ENCODE data around the gene UBXN6.

Gene UBXN6, protein sequence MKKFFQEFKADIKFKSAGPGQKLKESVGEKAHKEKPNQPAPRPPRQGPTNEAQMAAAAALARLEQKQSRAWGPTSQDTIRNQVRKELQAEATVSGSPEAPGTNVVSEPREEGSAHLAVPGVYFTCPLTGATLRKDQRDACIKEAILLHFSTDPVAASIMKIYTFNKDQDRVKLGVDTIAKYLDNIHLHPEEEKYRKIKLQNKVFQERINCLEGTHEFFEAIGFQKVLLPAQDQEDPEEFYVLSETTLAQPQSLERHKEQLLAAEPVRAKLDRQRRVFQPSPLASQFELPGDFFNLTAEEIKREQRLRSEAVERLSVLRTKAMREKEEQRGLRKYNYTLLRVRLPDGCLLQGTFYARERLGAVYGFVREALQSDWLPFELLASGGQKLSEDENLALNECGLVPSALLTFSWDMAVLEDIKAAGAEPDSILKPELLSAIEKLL

DNA sequence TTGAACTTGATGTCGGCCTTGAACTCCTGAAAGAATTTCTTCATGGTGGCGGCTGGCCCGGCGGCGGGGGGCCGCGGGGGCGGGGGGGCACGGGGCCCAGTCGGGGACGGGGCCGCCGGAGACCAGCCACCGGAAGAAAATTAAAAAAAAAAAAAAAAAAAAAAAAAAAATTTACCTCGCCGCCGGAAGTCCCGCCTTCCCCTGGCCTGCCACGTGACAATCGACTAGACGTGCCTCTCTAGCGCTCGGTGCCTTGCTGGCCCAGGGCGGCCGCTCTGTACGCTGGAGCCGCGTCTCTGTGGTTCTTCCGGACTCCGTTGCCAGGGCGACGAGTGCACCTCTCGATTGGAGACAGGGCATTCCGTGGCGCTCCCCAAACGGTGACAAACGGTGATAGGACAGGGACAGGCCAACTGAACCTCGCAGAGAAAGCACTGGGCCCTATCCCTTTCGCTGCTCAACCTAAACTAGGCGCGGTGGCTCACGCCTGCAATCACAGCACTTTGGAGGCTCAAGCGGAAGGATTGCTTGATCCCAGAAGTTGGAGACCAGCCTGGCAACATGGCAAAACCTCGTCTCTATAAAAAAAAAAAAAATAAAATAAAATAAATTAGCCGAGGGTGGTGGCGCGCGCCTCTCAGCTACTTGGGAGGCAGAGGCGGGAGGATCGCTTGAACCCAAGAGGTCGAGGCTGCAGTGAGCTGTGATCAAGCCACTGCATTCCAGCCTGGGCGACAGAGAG, at the start of gene UBXN6:
Gene UBXN6, minus strand, starts transcription at position 141 of the 742 bp plus-strand sequence. Its CDS starts 97 bp downstream, at position 44.
- DNase-seq, result peak; percentile 94

DNA sequence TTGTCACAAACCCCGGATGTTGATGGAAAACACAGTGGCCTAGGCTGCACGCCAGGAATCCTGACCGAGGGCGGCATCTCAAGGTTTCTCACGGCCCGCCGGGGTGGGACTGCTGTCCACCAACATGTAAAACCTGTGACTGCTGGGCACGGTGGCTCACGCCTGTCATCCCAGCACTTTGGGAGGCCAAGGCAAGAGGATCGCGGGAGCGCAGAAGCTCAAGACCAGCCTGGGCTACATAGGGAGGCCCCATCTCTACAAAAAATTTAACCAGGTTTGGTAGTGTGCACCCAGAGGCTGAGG, 49.5 kb upstream of the UBXN6 start:
- DNase-seq, result no peak

DNA sequence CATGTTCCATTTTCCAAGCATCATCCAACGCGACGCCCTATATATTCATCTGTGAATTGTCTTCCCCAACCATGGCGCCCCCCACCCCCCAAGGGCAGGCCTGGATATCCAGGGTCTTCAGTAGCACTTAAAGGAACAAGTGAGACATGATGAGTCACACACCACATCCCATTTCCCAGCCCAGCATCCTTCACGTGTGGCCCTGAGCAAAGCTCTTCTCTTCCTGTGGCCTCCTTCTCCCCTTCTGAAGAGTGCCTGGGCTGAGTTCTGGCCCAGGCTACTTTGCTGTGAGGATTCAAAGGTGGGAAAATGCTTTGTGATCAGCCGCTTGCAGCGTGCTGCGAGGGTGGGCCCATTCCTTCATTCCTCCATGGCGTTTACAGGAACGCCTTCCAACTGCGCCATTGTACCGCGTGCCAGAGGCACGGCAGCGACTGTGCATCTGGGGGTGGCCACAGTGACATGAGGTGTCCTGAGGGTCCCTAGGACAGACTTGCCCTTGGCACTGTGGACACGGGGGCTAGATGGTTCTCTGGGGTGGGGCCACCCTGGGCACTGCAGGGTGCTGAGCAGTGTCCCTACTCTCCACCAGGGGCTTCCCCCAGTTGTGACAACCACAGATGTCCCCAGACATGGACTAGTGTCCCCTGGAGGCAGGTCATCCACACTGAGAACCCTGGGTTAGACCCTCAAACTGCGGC, 49.0 kb upstream of the UBXN6 start:
- no peak for DNase-seq

DNA sequence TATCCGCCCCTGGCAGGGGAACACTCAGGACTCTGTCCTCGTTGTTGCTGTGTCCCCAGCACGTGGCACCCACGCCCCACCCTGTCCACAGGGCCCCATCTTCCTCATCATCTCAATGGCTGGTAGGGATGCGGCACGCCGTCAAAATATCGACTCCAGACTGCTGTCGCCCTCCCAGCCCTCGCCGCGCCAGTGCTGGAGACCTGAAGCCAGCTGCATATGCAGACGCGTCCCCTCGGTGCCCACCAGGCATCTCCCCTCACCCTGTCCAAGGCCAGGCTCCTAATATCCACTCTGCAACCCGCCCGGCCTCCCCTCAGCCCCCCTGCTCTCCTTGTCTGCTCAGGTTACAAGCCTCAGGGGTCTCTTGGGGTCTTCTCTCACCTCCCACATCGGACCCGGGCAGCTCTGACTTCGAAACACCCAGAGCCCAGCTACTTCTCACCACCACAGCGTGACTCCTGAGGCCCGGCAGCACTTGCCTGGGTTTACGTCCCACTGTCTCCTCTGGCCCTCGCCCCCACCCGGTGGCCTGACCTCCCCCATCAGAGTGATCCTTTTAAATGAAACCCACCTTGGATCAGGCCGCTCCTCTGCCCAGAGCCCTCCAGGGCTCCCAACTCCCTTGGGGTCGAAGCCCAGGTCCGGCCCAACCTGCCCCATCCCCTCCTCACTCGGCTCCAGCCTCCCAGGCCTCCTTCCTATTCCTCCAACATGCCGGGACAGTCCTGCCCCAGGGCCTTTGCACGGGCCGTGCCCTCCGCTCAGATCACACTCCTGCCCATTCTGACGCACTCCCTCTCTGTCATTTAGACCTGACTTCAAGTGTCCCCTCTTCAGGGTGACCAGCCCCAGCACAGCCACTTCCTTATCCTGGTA, 48.2 kb upstream of the UBXN6 start:
- no peak for DNase-seq

DNA sequence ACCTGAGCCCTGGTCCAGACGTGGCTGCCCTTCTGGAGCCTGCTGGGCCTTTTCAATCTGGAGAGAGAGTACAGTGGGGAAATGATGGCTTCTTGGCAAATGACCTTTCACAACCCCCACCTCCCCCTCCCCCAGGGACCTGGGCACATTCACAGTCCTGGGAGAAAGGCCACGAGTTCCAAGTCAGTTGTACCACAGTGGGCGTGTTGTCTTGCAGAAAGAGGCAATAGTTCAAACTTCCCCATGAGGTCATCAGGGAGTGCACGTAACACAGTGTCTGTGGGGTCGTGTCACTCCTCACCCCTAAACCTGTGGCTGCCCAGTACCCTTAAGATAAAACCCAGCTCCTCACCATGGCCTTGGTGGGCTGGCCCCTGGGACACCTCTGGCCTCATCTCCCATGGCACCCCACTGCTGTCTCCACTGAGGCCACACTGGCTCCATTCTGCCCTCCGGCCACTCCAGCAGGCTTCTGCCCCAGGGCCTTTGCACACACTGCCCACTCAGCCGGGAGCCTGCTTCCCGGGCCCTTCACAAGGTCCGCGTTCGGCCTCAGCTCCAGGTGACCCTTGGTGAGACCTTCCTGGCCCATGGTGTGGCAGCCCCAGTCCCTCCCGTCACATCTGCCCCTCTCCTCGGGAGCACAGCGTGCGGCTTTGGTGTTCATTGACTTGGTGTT, 47.4 kb upstream of the UBXN6 start:
- no peak for DNase-seq

DNA sequence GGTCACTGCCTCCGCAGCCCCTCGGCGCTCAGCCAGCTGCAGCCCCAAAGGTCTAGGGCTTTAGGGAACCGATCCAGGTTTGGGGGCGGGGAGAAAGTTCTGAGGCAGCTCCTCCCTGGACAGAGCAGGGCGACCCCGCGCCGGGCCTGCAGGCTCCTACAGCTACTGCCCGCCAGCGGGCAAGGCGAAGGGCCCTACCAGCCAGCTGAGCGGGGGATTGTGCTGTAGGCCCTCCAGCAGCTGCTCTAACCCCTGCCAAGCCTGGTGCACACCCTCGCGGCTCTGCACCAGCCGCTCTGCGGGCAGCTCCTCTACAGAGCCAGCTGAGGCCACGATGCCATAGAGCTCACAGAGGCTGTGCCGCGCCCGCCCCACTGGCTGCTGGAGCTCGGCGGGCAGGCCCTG, 46.7 kb upstream of the UBXN6 start:
- no peak for DNase-seq

DNA sequence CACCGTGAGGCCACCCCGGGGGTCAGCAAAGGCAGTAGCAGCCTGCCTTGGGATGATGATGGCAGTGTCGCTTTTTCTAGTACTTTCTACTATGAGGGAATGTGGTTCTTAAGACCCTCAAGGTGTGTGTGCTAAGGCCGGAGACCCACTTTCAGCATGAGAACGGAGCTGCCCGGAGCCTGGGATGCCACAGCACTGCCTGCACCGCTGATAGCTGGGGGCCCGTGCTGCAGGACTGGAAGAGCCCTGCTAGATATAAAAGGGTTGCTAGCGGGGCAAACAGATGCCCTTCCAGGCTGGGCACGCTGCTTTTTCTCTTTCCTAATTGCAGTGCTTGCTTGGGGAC, 46.2 kb upstream of the UBXN6 start:
- no peak for DNase-seq

DNA sequence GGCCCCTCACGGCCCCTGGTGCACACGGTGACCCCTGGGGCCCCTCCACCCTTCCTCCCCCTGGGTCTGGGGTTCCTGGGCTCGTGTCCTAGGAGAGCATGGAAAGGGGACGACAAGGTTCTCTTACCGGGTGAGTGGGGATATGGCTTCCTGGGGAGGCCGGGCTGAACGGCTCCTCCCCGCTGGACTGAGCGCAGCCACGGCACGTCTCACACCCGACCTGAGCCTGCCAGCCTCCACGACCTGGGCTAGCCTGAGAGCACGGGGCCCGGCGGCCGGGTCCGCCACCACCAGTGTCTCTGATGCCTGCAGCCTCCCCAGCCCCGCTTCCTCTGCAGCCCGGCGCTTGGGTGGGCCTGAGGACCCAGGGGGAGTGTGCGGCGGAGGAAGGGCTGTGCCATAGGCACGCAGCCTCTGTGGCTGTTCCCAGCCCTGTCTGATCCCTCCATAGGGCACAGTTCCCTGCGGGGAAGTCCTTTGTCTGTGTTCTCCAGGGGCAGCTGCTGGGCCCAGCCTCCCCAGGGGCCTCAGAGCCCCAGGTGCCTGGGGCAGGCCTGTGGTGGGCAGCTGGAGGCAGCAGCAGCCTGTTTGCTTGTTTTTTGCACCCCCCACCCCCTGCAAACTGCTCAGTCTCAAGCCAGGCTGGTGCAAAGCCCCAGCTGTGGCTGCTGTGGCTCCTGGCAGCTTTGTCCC, 45.7 kb upstream of the UBXN6 start:
- DNase-seq, result no peak

DNA sequence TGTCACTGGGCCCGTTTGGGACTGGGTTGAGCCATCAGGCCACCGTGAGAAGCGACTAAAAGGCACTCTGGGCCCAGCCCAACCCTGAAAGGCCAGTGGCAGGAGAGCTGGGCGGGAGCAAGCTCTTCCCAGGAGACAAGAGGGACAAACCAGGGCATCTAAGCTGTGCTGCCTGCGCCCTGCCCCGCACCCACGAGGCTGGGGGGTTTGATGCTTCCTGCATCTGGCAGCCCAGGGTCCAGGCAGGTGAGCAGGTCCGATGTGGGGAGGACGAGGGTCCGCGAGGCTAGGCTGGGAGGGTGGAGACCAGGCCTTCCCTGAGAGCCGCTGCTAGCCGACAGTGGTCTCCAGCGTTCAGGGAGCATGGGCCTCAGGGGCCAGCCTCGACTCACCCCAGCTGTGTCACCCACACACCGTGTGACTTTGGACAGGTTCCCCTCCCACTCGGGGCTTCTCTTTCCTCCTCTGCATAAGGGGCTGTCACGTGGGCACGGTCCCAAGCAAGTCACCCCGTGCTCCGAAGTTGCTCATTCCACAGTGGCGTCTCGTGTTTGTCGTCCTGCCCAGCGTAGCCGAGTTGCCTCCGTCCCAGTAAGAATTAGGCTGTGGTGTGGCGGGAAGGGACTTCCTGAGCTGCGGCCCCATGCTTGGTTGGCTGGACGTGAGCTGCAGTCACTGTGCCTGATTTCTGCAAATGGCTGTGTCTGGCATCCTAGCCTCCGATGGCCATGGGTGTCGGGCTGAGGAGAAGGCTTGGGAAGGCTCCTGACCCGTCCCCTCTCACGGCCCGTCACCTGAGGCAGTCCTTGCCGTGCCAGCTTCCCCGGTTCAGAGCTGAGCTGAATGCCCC, 44.9 kb upstream of the UBXN6 start:
- DNase-seq, result no peak

DNA sequence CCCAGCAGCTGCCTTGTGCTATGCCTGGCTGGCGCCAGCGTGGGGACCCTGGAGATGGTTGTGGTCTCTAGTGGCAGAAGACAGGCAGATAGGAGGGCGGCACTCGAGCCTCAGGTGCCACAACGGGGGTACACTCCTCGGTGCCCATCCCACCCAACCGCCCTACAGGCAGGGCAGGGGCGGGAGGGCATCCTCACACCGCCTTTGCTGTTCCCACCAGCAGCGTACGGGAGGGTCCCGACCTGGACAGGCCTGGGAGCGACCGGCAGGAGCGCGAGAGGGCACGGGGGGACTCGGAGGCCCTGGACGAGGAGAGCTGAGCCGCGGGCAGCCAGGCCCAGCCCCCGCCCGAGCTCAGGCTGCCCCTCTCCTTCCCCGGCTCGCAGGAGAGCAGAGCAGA, 44.1 kb upstream of the UBXN6 start:
- no peak for DNase-seq

DNA sequence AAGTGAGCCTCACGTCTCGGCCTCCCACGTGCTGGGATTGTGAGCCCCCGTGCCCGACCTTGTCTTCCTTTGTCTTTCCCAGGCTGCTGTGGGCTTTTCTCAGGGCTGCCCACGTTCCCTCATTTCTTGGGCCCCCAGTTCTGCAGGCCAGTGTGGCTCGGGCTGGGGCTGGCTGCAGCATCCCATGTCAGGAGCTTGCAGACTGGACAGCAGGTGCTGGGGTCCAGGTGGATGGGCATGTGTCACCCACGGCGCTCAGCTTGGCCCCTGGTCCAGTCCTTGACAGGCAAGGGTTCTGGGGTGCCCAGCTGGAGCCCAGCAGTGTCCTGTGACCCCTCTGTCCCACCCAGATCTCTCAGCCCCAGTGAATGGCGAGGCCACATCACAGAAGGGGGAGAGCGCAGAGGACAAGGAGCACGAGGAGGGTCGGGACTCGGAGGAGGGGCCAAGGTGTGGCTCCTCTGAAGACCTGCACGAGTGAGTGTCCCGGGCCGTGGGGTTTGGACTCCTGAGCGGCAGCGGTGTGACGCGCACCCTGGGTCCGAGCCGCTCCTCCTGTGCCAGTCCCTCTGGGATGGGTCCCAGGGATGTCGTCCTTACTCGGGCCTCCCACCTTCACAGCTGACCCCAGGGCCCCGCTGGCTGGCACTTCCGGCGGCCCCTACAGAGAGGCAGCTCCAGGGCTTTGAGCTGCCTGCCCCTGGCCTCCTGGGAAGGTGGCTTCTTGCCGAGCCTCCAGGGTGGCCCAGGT, 43.4 kb upstream of the UBXN6 start:
- DNase-seq, result no peak

DNA sequence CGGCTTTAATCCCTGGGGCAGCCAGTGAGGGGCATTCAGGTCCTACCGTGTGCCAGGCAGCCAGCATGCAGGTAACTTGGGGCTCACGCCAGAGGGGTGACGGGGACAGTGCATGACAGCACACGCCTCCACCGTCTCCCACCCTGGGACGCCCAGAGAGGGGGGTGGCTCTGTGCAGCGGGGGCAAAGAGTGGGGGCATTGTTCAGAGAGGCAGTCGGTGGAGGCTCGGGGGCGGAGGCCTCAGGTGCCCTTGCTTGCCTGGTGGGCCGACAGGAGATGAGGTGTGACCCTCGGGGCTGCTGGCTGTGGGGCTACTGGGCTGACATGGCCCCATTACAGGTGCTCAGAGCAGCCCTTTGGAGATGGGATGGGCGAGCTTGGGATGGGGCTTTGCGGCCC, 42.3 kb upstream of the UBXN6 start:
- DNase-seq, result no peak

DNA sequence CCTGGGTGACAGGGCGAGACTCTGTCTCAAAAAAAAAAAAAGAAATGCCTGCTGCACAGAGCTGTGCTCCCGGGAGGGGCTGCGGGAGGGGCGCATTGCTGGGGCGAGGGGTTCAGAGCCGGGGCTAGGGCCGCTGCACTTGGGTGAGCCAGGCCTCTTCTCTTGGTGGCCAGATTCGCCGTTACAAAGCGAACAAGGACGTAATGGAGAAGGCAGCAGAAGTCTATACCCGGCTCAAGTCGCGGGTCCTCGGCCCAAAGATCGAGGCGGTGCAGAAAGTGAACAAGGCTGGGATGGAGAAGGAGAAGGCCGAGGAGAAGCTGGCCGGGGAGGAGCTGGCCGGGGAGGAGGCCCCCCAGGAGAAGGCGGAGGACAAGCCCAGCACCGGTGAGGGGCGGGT, 41.7 kb upstream of the UBXN6 start:
- no peak for DNase-seq

DNA sequence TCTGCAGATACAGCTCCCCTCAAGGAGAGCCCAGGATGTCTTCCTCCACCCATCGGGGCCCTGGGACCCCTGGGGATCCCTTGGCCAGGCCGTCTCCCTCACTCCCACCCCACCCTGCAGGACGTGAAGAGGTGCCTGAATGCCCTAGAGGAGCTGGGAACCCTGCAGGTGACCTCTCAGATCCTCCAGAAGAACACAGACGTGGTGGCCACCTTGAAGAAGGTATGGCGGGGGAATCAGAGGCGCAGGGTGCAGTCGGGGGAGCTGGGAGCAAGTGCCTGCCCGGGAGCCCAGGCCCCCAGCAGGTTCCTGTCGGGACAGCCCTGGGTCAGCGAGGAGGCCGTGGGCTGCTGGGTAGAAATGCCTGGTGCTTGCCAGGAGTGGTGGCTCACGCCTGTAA, 41.1 kb upstream of the UBXN6 start:
- DNase-seq, result no peak

DNA sequence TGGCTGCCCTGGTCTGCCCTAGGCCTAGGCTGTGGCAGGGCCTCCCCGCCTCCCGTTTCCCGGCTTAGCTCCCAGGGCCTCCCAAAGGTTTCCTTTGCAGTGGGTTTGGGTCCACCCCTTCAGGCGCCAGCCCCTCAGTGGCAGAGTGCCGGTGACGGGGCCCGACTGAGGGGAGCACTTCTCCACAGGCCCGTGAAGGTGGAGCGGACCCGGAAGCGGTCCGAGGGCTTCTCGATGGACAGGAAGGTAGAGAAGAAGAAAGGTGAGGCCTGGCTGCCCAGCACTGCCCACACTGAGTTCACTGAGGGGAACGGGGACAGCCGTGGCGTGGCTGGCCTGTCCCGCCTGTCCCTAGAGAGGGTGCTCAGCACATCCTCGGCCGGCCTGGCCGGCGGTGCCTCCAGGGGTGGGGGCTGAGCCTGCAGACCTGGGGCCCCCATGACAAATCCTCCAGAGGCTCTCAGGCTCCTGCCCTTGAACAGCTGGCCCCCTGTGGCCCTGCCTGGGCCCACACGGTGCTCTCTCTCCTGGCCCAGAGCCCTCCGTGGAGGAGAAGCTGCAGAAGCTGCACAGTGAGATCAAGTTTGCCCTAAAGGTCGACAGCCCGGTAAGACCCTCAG, 40.3 kb upstream of the UBXN6 start:
- DNase-seq, result no peak

DNA sequence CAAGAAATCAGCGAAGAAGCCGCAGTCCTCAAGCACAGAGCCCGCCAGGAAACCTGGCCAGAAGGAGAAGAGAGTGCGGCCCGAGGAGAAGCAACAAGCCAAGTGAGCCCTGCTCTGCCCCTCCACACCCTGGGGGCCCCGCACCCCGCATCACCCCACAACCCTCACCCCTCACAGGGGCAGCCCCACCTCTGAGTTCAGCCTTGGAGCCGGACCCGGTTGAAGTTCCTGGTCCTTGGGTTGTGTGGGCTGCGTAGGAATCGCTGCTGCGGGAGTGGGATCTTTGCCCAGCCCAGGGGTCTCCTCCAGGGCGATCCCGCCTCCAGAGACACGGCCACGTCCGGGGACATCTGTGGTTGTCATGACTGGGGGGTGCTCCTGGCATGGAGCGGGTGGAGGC, 38.7 kb upstream of the UBXN6 start:
- DNase-seq, result no peak

DNA sequence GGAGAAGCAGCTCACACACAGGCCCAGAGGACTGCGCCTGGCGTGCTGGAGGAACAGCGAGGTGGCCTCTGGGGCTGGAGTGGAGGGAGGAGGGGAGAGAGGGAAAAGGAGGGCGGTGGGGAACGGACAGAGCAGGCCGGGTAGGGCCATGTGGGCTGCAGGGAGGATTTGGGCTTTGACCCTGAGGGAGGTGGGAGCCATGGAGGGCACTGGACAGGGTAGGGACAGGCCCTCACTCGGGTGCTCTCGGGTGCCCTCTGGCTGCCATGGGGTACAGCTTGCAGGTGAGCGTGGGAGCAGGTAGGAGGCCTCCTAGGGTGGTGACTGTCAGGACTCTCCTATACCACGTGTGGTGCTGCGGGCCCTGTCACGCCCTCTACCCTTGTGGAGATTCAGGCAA, 37.9 kb upstream of the UBXN6 start:
- DNase-seq, result no peak

DNA sequence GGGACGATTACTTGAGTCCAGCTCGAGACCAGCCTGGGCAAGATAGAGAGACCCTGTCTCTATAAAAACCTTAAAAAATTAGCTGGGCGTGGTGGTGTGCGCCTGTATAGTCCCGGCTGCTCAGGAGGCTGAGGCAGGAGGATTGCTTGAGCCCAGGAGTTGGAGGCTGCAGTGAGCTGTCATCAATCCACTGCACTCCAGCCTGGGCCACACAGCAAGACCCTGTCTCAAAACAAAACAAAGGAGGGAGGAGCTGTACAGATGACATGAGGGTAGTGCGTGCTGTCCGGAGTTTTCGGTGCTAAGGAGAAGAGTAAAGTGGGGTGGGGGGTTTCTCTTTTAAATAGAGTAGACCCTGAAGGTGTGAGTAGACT, 37.1 kb upstream of the UBXN6 start:
- DNase-seq, result no peak

DNA sequence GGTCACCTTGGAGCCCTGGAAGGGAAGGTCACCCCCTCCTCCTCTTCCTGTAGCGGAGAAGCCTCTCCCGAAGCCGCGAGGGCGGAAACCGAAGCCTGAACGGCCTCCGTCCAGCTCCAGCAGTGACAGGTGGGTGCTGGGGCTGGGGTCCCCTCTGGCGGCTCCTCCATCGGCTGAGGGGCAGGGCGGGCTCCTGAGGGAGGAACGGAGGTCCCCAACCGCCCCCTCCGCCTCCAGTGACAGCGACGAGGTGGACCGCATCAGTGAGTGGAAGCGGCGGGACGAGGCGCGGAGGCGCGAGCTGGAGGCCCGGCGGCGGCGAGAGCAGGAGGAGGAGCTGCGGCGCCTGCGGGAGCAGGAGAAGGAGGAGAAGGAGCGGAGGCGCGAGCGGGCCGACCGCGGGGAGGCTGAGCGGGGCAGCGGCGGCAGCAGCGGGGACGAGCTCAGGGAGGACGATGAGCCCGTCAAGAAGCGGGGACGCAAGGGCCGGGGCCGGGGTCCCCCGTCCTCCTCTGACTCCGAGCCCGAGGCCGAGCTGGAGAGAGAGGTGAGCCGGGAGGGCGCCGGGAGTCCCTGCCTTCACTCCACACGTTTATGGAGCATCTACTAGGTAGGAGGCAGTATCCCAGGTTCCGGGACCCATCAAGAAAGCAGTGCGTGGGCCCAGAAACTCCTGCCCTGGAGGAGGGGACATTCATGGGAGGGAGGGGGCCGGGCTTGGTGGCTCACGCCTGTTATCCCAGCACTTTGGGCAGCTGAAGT, 36.5 kb upstream of the UBXN6 start:
- no peak for DNase-seq
